ENCODE results near the gene UTP3.

GRCh38 chr4:70724463-70724862, 36.1 kb downstream of the UTP3 start:
- no peak for TF ChIP-seq POLR2A (IDR thresholded peaks at IDR 0.05)
- no peak for TF ChIP-seq POLR2AphosphoS5 (IDR thresholded peaks at IDR 0.05)
